Suprapubic skin (tissue), 3 donors: ENCODE results near the gene BARX1.

ENCODE experiments used
- POLR2AphosphoS5 ChIP-seq, 3 donors: sonication (generic); formaldehyde crosslinking; IDR thresholded peaks; one replicate each; pipeline ENCODE4 v1.6.1; 2017; ENCODE audit warnings: antibody characterized with exemption in 3 of 3
- TF ChIP-seq, protein P1 (sequence below), 2 donors: fragments of 200-600 bp in 1 of 2; fragments of 450-650 bp in 1 of 2; sonication (generic) in 1 of 2; IDR thresholded peaks; one replicate each; pipeline ENCODE4 v1.5.1; 2016 to 2019; ENCODE audit warnings: antibody characterized with exemption in 2 of 2, mild to moderate bottlenecking in 1 of 2, moderate library complexity in 1 of 2

DNA sequence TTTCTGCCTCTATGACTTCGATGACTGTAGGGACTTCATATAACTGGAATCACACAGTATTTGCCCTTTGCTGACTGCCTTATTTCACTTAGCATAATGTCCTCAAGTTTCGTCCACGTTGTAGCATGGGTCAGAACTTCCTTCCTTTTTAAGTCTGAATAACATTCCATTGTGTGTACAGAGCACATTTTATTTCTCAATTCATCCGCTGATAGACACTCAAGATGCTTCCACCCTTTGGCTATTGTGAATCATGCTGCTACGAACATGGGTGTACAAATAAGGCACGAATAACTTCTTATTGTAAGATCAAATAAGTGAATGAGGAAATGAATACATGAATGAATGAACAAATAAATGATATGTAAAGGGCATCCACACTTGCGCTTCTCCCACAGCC lies 13.0 kb downstream of the BARX1 start:
- TF ChIP-seq, protein P1, sequence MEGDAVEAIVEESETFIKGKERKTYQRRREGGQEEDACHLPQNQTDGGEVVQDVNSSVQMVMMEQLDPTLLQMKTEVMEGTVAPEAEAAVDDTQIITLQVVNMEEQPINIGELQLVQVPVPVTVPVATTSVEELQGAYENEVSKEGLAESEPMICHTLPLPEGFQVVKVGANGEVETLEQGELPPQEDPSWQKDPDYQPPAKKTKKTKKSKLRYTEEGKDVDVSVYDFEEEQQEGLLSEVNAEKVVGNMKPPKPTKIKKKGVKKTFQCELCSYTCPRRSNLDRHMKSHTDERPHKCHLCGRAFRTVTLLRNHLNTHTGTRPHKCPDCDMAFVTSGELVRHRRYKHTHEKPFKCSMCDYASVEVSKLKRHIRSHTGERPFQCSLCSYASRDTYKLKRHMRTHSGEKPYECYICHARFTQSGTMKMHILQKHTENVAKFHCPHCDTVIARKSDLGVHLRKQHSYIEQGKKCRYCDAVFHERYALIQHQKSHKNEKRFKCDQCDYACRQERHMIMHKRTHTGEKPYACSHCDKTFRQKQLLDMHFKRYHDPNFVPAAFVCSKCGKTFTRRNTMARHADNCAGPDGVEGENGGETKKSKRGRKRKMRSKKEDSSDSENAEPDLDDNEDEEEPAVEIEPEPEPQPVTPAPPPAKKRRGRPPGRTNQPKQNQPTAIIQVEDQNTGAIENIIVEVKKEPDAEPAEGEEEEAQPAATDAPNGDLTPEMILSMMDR (IDR thresholded peaks at IDR 0.05): no peak
- TF ChIP-seq POLR2AphosphoS5 (IDR thresholded peaks at IDR 0.05): no peak
